ENCODE measurements around the gene DMAC1.

The DMAC1 gene

DNA sequence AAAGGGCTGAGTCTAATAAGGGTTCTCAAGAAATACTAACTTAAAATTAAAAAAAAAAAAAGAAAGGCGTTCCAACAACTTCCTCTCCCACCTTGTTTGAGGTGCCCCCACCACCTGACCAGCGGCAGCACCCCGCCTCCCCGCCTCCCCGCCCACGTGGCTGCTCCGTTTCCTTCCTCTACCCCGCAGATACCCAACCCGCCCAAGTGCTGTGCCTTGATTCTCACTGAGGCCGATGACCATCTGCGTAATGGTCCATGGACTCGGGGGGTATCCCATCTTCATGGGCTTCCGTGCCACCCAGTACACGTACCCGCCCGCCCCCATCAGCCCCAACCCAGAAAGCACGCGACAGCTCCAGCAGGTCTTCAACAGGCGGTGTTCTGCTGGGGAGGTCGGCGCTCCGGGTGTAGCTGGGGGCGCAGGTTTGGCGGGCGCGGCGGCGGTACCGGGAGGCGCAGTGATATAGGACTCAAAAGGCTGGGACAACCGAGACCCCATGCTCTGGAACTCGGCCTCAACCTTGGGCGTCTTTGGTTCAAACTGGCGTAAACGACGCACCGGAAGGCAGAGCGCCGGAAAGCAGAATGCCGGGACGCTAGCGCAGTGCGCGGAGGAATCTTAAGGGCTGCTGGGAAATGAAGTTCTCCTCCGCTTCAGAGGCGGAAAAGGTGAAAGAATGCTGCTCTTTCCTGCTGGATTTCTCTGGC, at the start of gene DMAC1:
DMAC1 (minus strand) TSS at position 545 of the 710 bp plus-strand sequence; CDS start at position 501, 44 bp downstream.
- no peaks in the 10 kb centered on the region for H3K9me3 Mint-ChIP-seq
- DNase-seq (ENCODE audit: low spot score in 2 of 2) = peak; percentile 49 to 79
- peak; percentile 95 for ATAC-seq
- H3K4me3 Mint-ChIP-seq = peak within 1 kb of the TSS; percentile 86
- peak within 1 kb of the TSS; percentile 92 for H3K27ac Mint-ChIP-seq
- peaks cover 35% of the 10 kb centered on the region for H3K36me3 Mint-ChIP-seq
- H3K4me1 Mint-ChIP-seq = peaks cover 15% of the 10 kb centered on the region

GRCh38 chr9:7849362-7849761, 49.8 kb upstream of the DMAC1 start:
- Mint-ChIP-seq H3K4me1 (no peaks in the 10 kb centered on the region), H3K36me3 (no peaks in the 10 kb centered on the region), H3K9me3 (no peaks in the 10 kb centered on the region), H3K27ac (no peak overlapping the region), H3K4me3 (no peak overlapping the region)
- ATAC-seq = no peak
- no peak for DNase-seq (ENCODE audit: low spot score in 2 of 2)

GRCh38 chr9:7848498-7848897, 48.9 kb upstream of the DMAC1 start:
- Mint-ChIP-seq H3K4me3 (no peak overlapping the region), H3K27ac (no peak overlapping the region), H3K9me3 (no peaks in the 10 kb centered on the region), H3K36me3 (no peaks in the 10 kb centered on the region), H3K4me1 (no peaks in the 10 kb centered on the region)
- DNase-seq (ENCODE audit: low spot score in 2 of 2) (no peak), ATAC-seq (no peak)

- no peak for DNase-seq (ENCODE audit: low spot score in 2 of 2)
These were observed 44.7 kb upstream of the DMAC1 start for GRCh38 chr9:7844242-7844641.

GRCh38 chr9:7841831-7842230, 42.3 kb upstream of the DMAC1 start:
- DNase-seq (ENCODE audit: low spot score in 2 of 2) (no peak), ATAC-seq (no peak)
- no peaks in the 10 kb centered on the region for H3K9me3 Mint-ChIP-seq

More at GRCh38 chr9:7844242-7844641, 44.7 kb upstream of the DMAC1 start:
- Mint-ChIP-seq H3K27ac (no peak overlapping the region), H3K9me3 (no peaks in the 10 kb centered on the region), H3K4me1 (no peaks in the 10 kb centered on the region), H3K4me3 (no peak overlapping the region), H3K36me3 (no peaks in the 10 kb centered on the region)
- ATAC-seq = peak; percentile 61

GRCh38 chr9:7834531-7834930, 35.0 kb upstream of the DMAC1 start:
- Mint-ChIP-seq H3K4me1 (no peaks in the 10 kb centered on the region), H3K4me3 (no peak overlapping the region), H3K27ac (no peak overlapping the region), H3K36me3 (no peaks in the 10 kb centered on the region), H3K9me3 (no peaks in the 10 kb centered on the region)
- ATAC-seq (no peak), DNase-seq (ENCODE audit: low spot score in 2 of 2) (no peak)

More at GRCh38 chr9:7841831-7842230, 42.3 kb upstream of the DMAC1 start:
- H3K27ac Mint-ChIP-seq = no peak overlapping the region
- H3K4me3 Mint-ChIP-seq = no peak overlapping the region
- no peaks in the 10 kb centered on the region for H3K36me3 Mint-ChIP-seq
- H3K4me1 Mint-ChIP-seq = no peaks in the 10 kb centered on the region

GRCh38 chr9:7828334-7828733, 28.8 kb upstream of the DMAC1 start:
- H3K27ac Mint-ChIP-seq = no peak overlapping the region
- no peaks in the 10 kb centered on the region for H3K36me3 Mint-ChIP-seq
- ATAC-seq (no peak), DNase-seq (ENCODE audit: low spot score in 2 of 2) (no peak)
- no peaks in the 10 kb centered on the region for H3K4me1 Mint-ChIP-seq
- H3K9me3 Mint-ChIP-seq = no peaks in the 10 kb centered on the region
- no peak overlapping the region for H3K4me3 Mint-ChIP-seq

- H3K36me3 Mint-ChIP-seq = no peaks in the 10 kb centered on the region
- no peak for DNase-seq (ENCODE audit: low spot score in 2 of 2)
- no peaks in the 10 kb centered on the region for H3K4me1 Mint-ChIP-seq
- no peaks in the 10 kb centered on the region for H3K9me3 Mint-ChIP-seq
- H3K4me3 Mint-ChIP-seq = no peak overlapping the region
- no peak overlapping the region for H3K27ac Mint-ChIP-seq
- no peak for ATAC-seq
These were observed 28.2 kb upstream of the DMAC1 start for GRCh38 chr9:7827792-7828191.

DNA sequence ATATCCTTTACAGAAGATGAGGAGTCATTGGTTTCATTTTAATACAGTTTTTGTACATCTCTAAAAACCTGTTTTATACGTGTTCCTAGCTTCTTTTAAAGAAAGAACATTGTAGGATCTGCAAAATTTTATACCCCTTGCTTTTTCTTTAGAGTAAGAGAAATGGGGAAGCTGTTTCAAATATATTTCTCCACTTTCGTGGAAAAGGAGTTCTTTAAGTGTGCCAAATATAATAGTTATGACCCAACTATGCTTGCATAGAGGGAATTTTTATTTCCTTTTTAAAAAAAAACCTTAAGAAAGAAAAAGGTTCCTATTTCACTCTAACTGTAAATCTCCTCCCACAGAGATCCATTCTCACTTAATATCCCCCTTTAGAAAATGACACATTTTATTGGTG, 27.5 kb upstream of the DMAC1 start:
- H3K4me3 Mint-ChIP-seq = no peak overlapping the region
- ATAC-seq (no peak), DNase-seq (ENCODE audit: low spot score in 2 of 2) (no peak)
- no peaks in the 10 kb centered on the region for H3K4me1 Mint-ChIP-seq
- no peaks in the 10 kb centered on the region for H3K9me3 Mint-ChIP-seq
- H3K27ac Mint-ChIP-seq = no peak overlapping the region
- H3K36me3 Mint-ChIP-seq = no peaks in the 10 kb centered on the region

- Mint-ChIP-seq H3K36me3 (no peaks in the 10 kb centered on the region), H3K27ac (no peak overlapping the region), H3K4me1 (no peaks in the 10 kb centered on the region), H3K9me3 (no peaks in the 10 kb centered on the region), H3K4me3 (no peak overlapping the region)
- no peak for DNase-seq (ENCODE audit: low spot score in 2 of 2)
- no peak for ATAC-seq
These were observed 24.1 kb upstream of the DMAC1 start for GRCh38 chr9:7823651-7824050.

DNA sequence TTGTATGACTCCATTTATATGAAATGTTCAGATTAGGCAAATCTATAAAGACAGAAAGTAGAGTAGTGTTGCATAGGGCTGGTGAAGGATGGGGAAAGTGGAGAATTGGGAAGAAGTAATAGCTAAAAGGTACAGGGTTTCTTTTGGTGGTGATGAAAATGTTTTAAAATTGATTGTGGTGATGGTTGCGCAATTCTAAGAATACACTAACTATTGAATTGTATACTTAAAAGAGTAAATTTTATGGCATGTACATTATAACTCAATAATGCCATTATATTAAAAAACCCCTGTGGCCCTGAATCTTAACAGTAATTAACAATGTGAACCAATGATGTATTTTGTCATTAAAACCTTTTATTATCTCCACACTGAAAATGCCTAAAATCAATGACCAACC, 20.4 kb upstream of the DMAC1 start:
- no peaks in the 10 kb centered on the region for H3K36me3 Mint-ChIP-seq
- ATAC-seq (no peak), DNase-seq (ENCODE audit: low spot score in 2 of 2) (no peak)
- no peak overlapping the region for H3K4me3 Mint-ChIP-seq
- no peaks in the 10 kb centered on the region for H3K9me3 Mint-ChIP-seq
- H3K27ac Mint-ChIP-seq = no peak overlapping the region
- H3K4me1 Mint-ChIP-seq = no peaks in the 10 kb centered on the region

DNA sequence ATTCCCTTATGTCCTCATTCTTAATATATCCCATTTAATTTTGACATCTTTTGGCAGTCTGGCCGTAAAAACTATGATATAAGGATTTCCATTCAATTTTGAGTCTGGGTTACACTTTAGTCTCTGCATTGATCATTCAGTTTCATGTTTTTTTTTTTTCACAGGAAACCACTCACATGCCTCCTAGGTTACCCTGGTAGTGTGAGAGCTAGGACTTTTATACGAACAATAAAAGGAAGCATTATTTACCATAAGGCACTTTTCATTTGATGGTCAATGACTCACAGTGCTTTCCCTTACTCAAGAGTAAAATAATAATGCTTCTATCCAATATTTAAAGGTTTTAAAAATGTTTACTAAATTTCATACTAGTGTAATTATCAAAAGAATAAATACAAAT, 16.4 kb upstream of the DMAC1 start:
- no peaks in the 10 kb centered on the region for H3K4me1 Mint-ChIP-seq
- DNase-seq (ENCODE audit: low spot score in 2 of 2) = no peak
- no peak for ATAC-seq
- H3K36me3 Mint-ChIP-seq = no peaks in the 10 kb centered on the region
- H3K4me3 Mint-ChIP-seq = no peak overlapping the region
- no peak overlapping the region for H3K27ac Mint-ChIP-seq
- no peaks in the 10 kb centered on the region for H3K9me3 Mint-ChIP-seq

DNA sequence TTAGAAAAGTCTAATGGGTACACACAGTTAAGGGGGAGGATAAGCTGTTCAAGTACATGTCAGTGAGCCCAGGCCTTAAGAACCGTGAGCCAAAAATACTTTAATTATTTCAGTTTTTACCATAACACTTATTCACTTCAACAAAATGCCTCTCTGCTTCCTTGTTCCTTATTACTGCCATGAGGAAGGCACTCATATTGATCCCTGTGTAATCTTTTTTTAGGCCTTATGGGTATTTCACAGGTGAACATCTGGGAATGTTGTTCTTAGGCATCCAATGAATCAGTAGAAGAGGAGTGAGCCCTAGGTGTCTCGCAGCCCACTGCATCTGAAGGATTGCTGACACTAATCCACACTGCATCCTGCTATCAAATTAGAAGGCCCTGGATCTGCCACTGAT, 13.5 kb upstream of the DMAC1 start:
- no peak overlapping the region for H3K27ac Mint-ChIP-seq

GRCh38 chr9:7811677-7812076, 12.1 kb upstream of the DMAC1 start:
- Mint-ChIP-seq H3K4me3 (no peak overlapping the region), H3K4me1 (no peaks in the 10 kb centered on the region), H3K36me3 (no peaks in the 10 kb centered on the region), H3K9me3 (no peaks in the 10 kb centered on the region), H3K27ac (no peak overlapping the region)
- DNase-seq (ENCODE audit: low spot score in 2 of 2) = no peak
- no peak for ATAC-seq

More for the DNA sequence above, 13.5 kb upstream of the DMAC1 start:
- H3K36me3 Mint-ChIP-seq = no peaks in the 10 kb centered on the region
- H3K4me3 Mint-ChIP-seq = no peak overlapping the region
- no peaks in the 10 kb centered on the region for H3K9me3 Mint-ChIP-seq
- H3K4me1 Mint-ChIP-seq = no peaks in the 10 kb centered on the region
- DNase-seq (ENCODE audit: low spot score in 2 of 2) (no peak), ATAC-seq (no peak)

DNA sequence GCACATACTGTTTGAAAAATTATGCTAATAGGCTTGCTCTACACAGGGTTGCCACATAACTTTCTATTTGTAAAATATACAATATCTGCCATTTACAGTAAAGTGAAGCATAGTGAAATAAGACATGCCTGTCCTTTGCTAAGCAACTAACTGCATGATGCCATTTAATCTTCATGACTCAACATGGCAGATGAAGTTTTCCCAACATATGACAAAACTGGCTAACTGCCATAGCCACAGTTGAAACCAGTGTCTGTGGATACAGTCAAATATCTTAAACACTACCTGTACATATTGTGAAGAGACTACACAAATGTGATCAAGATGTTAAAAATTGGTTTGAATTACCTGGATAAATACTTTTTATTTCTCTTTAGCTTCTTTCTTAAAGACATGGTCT, 3.1 kb upstream of the DMAC1 start:
- no peak for DNase-seq (ENCODE audit: low spot score in 2 of 2)
- no peaks in the 10 kb centered on the region for H3K9me3 Mint-ChIP-seq

DNA sequence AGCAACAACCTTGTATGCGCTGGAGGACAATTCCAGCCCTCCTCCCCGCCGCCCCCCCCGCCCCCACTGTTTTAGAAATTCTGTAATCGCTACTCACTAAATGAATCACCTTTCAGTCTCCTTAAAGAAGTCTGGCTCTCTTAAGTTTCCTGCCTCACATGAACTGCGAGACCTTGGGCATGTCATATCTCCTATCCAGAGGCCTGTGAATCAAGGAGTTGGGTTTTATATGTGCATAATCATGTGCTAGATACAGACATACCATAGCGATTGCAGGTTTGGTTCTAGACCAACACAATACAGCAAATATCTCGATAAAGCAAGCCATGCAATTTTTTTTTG, 337 bp upstream of the DMAC1 start:
- peaks cover 30% of the 10 kb centered on the region for H3K36me3 Mint-ChIP-seq
- peak; percentile 67 for ATAC-seq

More for the DNA sequence above, 3.1 kb upstream of the DMAC1 start:
- Mint-ChIP-seq H3K4me1 (peaks cover 13% of the 10 kb centered on the region), H3K4me3 (no peak overlapping the region), H3K36me3 (peaks cover 2% of the 10 kb centered on the region), H3K27ac (no peak overlapping the region)
- ATAC-seq = no peak

More for the DNA sequence above, 337 bp upstream of the DMAC1 start:
- Mint-ChIP-seq H3K9me3 (no peaks in the 10 kb centered on the region), H3K4me1 (peaks cover 13% of the 10 kb centered on the region), H3K27ac (peak overlapping the region; percentile 92), H3K4me3 (peak overlapping the region; percentile 86)
- no peak for DNase-seq (ENCODE audit: low spot score in 2 of 2)

Measured in stimulated activated effector memory CD8-positive, alpha-beta T cell treated with anti-CD3 and anti-CD28 coated beads, Interleukin-12 subunit alpha, Interleukin-12 subunit beta, amount 100 ng/mL, for 72 hours (primary cell).